HG02973 (cell line): ENCODE results near the gene ARID4A.
A peak's percentile ranks its signal among the peaks of the same experiment; 100 is the strongest.
"Not testable (repeated sequence)": the region's sequence is repeated elsewhere in the genome, so short reads cannot be mapped to it uniquely, and the experiment has no call there.

ENCODE experiments used
- ATAC-seq: cut with Tn5 transposase; IDR thresholded peaks from one replicate; pipeline ENCODE4 v1.9.1; 2021; ENCODE audit warnings: moderate library complexity; ENCODE audit not compliant: unreplicated experiment

ARID4A gene, protein sequence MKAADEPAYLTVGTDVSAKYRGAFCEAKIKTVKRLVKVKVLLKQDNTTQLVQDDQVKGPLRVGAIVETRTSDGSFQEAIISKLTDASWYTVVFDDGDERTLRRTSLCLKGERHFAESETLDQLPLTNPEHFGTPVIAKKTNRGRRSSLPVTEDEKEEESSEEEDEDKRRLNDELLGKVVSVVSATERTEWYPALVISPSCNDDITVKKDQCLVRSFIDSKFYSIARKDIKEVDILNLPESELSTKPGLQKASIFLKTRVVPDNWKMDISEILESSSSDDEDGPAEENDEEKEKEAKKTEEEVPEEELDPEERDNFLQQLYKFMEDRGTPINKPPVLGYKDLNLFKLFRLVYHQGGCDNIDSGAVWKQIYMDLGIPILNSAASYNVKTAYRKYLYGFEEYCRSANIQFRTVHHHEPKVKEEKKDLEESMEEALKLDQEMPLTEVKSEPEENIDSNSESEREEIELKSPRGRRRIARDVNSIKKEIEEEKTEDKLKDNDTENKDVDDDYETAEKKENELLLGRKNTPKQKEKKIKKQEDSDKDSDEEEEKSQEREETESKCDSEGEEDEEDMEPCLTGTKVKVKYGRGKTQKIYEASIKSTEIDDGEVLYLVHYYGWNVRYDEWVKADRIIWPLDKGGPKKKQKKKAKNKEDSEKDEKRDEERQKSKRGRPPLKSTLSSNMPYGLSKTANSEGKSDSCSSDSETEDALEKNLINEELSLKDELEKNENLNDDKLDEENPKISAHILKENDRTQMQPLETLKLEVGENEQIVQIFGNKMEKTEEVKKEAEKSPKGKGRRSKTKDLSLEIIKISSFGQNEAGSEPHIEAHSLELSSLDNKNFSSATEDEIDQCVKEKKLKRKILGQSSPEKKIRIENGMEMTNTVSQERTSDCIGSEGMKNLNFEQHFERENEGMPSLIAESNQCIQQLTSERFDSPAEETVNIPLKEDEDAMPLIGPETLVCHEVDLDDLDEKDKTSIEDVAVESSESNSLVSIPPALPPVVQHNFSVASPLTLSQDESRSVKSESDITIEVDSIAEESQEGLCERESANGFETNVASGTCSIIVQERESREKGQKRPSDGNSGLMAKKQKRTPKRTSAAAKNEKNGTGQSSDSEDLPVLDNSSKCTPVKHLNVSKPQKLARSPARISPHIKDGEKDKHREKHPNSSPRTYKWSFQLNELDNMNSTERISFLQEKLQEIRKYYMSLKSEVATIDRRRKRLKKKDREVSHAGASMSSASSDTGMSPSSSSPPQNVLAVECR

DNA sequence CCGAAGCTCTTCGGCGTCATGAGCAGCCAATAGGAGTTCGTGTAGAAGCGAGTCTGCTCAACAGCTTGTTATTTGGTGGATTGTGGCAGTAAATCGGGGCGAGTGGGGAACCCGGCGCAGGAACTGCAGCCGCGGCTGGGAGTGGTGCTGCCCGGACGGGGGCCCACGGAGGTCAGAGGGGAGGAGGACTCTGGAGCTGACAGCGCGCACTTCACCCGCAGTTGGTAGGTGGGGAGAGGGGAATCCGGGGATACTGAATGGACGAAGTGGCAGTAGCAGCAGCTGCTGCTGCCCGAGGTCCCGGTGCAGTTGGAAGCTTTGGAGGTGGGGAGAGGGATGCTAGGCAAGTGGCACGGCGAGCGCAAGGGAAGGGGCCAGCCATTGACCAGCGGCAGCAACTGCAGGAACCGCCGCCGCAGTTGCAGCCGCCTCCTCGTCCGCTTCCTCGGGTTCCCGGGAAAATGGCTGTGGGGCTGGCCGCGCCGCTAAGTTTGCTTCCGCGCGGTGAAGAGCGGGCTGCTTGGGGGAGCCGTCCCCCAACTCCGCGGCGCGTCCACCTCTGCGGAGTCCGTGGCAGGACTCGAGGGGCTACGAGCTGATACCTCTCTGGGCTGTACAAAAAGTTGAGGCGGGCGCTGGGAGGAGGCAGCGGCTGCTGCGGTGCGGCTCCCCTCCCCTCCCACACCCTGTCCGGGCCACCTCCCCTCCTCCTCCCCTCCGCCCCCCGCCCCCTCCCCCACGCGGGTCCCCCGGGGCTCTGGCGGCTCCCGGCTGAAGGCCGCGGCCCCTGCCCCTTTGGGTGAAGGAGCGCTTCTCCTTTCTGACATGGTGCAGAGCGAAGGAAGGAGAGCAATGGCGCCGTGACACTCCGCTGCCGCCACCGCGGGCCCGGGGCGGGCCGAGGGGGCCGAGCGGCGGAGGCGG, at the start of gene ARID4A:
Gene ARID4A, plus strand, starts transcription at position 79 of the 924 bp plus-strand sequence. CDS start 1,300 bp downstream, outside the sequence.
- ATAC-seq = no peak

DNA sequence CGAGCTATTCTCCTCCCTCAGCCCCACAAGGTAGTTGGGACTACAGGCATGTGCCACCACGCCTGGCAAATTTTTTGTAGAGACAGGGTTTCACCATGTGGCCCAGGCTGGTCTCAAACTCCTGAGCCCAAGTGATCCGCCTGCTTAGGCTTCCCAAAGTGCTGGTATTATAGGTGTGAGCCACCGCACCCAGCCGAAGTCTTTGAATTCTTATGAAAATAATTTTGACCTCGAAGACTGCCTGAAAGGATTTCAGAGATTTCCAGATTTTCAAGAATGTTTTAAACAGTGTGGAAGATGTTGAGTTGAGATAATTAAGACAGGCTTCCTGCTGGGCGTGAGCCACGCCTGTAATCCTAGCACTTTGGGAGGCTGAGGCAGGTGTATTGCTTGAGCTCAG, 48.7 kb upstream of the ARID4A start:
- ATAC-seq = no peak

DNA sequence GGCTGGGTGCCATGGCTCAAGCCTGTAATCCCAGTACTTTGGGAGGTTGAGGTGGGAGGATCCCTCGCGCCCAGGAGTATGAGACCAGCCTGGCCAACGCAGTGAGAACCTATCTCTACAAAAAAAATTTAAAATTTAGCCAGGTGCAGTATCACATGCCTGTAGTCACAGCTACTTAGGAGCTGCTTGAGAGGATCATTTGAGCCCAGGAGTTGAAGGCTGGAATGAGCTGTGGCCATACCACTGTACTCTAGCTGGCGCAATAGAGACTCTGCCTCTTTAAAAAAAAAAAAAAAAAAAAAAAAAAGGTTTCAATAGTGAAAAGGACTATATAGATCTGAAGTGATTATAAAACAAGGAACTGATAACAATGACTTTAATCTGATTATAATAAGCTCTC, 40.2 kb upstream of the ARID4A start:
- no peak for ATAC-seq

DNA sequence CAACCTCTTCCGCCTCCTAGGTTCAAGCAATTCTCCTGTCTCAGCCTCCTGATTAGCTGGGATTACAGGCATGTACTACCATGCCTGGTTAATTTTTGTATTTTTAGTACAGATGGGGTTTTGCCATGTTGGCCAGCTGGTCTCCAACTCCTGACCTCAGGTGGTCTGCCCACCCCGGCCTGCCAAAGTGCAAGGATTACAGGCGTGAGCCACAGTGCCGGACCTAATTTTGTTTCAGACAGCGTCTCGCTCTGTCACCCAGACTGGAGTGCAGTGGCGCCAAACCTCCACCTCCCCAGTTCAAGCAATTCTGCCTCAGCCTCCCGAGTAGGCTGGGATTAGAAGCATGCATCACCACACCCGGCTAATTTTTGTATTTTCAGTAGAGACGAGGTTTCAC, 36.4 kb upstream of the ARID4A start:
- ATAC-seq = not testable (repeated sequence)

DNA sequence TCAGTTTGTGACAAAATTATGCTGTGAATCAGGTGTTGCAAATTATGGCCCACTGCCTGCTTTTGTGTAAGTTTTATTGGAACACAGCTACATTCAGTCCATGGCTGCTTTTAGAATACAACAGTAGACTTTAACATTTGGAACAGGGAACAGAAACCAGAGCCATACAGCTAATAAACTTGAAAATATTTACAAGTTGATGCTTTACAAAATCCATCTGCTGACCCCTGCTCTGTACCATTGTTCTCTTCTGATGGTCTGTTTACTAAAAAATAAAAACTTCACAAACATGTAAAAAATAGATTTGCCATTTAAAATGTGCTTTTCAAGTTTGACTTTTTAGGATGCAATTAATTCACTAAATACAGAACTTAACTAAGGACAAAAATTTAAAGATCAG, 33.0 kb upstream of the ARID4A start:
- ATAC-seq = no peak

DNA sequence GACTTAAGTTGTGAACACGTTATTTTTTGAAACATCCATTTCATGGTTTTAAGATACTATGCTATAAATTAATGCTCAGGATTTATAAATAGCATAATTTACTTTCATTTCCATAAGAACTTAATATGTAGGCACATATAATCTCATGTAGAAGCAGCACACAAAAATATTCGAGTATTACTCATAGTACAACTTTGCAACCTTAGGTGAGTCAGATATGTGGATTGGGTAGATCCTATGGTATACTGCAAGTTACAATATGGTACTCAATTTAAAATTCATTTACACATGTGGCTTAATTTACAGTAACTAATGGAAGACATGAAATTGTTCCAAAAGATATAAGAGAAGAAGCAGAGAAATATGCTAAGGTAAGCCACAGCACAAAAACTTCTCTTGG, 27.7 kb upstream of the ARID4A start:
- no peak for ATAC-seq

DNA sequence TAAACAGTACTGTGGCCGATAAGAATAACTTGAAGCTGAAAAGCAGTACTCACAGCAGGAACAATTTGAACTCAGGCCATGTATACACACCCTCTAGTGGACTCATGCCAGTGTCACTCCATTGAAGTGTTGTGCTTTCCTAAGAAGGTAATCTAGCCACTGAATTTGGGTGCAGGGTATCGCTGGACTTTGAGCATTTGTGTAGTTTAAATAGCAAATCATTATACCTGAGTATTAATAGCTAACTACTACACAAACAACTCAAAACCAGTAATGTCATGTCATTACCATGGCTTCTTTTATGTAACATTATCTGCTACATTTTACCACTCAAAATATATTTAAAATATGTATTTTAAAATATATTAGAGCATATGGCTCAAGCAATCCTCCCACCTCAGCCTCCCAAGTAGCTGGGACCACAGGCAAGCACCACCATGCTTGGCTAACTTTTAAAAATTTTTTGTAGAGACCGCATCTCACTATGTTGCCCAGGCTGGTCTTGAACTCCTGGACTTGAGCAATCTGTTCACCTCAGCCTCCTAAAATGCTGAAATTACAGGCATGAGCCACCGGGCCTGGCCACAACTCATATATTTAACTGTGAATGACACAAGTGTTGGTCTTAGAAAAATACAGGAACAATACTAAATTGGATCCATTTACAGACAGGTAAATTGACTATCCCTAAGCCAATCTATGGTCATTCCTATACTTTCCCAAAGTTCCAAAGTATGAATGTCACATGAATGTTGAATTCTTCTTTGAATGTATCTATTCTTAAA, 25.6 kb upstream of the ARID4A start:
- ATAC-seq = no peak

DNA sequence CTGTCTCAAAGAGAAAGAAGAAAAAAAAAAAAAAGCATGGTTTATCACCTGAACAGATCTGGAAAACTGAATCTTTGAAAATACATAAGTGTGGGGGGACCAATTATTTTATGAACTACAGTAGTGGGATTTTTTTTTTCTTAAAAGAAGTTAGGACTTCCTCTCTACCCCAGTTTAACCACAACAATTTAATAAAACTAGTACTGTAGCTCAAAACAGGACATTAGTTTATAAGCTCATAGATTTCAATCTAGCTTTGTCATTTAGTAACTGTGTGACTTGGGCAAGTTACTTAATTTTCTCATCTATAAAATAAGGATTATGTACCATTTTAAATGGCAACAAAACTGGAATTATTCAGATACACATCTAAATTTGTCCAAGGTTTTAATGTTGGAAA, 23.5 kb upstream of the ARID4A start:
- no peak for ATAC-seq

DNA sequence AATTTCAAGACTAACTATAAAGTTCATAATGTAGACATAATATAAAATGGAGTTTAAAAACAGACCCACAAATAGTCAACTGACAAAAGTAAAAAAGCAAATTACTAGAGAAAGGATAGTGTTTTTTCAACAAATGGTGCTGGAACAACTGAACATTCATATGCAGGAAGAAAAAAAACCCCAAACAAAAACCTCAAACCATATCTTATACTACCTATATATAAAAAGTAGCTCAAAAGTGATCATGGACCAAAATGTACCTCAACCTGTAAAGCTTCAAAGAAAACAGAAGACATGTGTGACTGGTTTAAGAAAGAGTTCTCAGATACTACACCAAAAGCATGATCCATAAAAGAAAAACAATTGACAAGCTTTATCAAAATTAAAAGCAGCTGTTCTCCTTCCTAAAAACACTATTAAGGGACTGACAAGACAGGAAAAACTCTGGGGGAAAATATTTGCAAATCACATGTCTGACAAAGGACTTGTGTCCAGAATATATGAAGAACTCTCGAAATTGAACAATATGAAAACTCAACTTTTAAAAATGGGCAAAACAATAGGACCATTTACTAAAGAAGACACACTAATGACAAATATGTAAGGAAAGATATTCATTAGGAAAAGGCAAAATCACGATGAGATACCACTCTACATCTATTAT, 22.7 kb upstream of the ARID4A start:
- ATAC-seq = no peak

DNA sequence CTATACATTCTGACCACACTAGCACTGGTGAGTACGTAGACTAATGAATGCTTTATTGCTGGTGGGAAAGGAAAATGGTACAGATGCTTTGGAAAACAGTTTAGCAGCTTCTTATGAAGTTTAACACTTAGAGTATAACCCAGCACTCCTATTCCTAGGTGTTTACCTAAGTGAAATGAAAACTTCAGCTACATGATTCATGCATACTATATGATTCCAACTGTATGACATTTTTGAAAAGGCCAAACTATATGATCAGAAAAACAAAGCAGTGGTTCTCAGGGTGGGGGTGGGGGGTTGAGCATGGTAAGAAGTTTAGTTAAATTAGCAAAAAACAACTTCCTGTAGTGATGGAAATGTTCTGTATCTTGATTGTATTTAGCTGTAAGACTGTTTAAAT, 22.1 kb upstream of the ARID4A start:
- no peak for ATAC-seq

DNA sequence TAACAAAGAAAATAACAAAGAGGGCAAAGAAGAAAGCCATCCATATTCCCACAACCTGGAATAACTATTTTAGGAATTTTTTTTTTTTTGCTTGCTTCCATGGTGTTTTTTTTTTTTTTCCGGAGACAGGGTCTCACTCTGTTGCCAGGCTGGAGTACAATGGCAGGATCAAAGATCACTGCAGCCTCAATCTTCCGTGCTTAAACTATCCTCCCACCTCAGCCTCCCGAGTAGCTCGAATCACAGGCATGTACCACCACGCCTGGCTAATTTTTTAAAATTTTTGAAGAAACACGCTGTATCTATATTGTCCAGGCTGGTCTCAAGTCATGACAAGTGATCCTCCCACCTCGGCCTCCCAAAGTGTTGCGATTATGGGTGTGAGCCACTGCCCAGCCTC, 20.2 kb upstream of the ARID4A start:
- no peak for ATAC-seq

DNA sequence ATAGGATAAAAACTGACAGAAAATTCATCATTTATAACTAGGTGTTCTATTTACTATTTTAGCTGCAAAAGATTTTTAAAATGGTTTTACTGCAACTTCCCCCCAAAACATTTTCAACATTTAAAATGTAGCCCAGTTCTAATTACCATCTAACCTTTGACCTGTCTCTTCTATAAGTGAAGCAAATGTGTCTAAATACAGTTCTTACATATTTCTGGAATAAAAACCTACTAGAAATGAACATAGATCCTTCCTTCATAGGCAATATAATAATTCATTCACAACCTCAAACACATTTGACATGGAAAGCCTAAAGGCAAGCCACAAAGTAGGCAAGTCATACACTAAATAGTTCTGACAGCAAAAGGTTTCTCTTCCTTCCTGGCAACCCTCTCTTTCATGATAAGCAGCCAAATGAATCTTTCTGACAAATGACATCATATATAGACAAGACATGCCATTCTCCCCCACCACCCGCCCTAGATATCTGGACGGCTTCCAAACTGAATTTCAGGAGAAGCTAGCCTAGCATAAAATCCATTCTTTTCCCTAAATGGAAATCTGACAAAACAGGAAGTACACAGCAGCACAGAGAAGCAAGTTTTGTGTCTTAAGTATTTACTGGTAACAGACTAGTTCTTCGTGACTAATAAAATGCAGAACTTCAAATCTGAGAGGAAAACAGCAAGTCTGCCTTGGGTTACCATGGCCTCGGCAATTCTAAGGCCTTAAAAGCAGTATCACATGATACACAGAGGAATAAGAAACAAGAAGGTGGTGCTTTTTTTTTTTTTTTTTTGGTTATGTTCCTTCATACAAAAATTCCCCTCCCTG, 17.2 kb upstream of the ARID4A start:
- ATAC-seq = peak; percentile 71

DNA sequence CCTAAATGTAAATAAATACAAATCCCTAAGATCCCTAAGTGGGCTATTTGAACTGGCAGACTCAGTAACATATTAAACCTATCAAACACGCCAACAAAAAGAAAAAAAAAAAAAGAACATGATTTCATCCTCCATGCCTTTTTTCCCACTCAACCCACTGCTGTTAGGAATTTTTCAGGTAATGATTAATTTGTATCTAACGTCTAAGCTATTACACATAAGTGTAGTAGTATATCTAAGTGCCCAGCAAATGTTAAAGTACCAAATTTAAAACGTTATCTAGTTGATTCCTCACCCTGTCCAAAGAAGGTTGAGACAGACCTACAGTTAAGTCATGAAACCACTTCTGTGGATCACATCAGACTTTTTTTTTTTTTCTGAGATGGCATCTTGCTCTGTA, 16.4 kb upstream of the ARID4A start:
- no peak for ATAC-seq

DNA sequence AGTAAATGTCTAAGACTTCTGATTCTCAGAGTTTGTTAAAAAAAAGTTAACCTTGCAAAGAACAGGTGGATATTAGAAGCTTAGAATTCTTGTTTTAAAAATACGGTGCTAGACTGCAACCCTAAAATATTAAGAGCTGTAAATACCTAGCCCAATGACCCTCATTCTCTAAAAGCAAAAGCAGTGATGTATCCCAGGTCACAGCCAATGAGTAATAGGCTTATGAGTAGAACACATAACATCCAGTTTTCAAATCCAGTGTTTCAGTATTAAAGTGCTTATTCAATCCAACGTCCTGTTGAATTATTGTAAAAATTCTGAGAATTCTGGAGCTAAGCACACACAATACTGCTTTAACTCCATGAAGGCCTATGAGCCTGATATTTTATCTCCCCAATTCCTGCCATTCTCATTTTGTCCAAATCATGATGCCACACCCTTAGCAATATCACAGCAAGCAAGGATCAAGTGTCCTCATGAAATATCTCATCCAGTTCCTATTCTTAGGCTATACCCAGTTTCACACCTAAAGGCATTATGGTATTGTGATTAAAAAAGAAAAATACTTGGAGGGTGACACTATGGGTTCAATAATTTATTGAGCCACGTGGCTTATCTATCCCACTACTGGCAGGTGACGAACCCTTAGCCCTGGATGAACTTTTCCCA, 15.3 kb upstream of the ARID4A start:
- no peak for ATAC-seq

DNA sequence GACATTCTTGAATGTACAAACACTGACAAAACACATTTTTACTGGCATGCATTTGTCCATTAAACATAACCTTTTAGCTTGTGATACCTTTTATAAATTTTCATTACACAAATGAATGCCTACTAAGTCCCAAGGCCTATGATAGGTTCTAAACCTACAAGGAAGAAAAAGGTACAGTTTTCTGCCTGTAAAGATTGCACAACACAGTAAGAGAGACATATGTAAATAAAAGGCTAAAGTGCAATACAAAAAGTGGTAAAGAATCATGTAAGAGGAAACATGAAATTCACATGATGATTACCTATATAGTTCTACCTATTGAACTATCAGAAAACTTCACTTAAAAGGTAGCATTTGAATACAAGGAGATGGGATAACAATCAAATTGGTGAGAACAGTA, 14.6 kb upstream of the ARID4A start:
- no peak for ATAC-seq

DNA sequence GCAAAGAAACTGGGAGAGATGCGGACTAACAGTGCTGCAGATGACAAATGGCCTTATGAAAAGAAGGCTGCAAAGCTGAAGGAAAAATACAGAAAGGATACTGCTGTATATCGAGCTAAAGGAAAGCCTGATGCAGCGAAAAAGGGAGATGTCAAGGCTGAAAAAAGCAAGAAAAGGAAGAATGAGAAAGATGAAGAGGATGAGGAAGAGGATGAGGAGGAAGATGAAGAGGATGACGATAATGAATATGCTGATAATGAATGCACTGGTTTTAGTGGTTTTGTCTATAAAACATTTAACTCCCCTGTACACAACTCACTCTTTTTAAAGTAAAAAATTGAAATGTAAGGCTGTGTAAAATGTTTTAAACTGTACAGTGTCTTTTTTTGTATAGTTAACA, 13.2 kb upstream of the ARID4A start:
- no peak for ATAC-seq

DNA sequence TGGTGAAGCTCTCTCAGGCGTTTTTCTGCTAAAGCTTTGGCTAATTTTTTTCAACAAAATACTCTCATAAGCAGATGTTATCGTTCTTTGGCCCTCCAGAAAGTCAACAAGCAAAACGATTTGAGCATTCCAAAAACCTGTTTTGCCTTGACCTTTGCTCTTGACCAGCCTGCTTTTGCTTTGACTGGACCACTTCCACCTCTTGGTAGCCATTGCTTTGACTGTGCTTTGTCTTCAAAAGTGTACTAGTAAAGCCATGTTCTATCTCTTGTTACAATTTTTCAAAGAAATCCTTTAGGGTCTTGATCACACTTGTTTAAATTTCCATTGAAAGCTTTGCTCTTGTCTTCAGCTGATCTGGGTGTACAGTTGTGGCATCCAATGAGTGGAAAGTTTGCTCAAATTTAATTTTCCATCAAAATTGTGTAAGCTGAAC, 10.7 kb upstream of the ARID4A start:
- no peak for ATAC-seq
